HG03460 (cell line): ENCODE measurements around the gene ARL16.

Experiments
- ATAC-seq: cut with Tn5 transposase; IDR thresholded peaks from one replicate; pipeline ENCODE4 v1.9.1; 2021; ENCODE audit not compliant: unreplicated experiment

Gene ARL16

DNA sequence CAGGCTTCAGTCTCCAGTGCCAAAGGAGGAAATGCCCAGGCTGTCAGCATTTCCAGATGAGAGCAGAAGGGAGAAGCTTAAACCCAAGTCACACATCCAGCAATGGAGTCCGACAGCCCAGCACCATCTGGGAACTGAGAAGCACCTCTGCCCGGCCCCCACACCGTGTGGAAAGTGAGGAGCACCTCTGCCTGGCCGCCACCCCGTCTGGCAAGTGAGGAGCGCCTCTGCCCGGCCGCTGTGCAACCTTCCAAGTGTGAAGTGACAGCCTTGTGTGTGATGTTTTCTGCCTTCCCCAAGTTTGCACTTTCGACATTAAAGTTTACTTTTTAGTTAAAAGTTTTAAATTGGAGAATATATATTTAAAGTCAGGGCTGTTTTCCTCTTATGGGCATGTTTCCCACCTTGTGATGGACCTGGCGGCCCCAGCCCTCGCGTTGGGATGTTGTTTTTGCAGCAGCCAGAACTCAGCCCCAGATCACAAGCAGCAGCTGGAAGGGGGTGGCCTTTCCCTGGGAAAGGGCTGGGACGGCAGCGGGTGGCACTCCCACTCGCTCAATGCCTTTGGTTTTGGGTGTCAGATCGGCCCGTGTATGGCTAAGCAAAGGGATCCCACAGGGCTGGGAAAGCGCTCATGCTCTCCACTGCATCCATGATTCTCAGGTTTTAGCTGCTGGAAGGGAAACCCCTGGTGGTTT is 9.9 kb downstream of the ARL16 start:
- ATAC-seq: no peak

DNA sequence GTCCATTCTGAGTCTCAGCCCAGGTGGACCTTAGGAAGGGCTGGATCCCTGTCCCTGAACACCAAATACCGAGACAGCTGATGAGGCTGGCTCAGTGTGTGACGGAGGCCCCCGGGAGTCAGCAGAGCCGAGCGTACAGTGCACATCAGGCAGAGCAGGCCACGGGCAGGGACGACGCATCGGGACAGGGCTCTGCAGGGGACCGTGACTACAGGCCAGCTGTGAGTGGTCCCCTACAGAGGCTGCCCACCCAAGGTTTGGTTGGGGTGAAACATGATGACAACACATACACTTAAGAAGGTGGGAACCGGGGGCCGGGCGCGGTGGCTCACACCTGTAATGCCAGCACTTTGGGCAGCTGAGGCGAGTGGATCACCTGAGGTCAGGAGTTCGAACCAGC is 10.6 kb downstream of the ARL16 start:
- no peak for ATAC-seq

DNA sequence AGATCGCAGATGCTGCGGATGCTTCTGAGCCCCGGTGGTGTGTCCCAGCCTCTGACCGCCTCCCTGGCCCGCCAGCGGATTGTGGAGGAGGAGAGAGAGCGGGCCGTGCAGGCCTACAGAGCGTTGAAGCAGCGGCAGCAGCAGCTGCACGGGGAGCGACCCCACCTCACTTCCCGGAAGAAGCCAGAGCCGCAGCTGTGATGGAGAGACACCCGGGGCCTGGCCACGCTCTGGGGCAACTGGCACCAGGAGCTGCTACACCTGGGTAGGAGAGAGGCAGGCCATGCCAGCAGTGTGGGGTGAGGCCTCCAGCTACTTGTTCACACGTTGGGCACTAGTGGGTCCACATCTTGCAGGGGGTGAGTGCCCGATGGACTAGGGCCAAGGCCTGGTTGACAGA is 11.1 kb downstream of the ARL16 start:
- no peak for ATAC-seq

DNA sequence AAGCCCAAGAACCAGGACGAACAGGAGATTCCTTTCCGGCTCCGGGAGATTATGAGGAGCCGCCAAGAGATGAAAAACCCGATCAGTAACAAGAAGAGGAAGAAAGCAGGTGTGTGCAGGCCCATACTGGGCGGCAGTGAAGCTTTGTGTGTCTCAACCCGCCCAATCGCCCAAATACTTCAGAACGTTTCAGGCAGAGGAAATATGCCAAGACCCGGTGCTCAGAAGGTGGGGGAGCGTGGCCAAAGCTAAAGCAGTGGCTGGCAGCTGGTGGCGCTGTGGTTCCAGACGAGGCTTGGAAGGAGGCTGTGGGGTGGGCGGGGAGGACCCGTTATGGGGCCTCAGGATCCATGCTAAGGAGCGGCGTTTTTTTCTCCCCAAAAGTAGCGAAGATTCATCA is 15.8 kb downstream of the ARL16 start:
- no peak for ATAC-seq

DNA sequence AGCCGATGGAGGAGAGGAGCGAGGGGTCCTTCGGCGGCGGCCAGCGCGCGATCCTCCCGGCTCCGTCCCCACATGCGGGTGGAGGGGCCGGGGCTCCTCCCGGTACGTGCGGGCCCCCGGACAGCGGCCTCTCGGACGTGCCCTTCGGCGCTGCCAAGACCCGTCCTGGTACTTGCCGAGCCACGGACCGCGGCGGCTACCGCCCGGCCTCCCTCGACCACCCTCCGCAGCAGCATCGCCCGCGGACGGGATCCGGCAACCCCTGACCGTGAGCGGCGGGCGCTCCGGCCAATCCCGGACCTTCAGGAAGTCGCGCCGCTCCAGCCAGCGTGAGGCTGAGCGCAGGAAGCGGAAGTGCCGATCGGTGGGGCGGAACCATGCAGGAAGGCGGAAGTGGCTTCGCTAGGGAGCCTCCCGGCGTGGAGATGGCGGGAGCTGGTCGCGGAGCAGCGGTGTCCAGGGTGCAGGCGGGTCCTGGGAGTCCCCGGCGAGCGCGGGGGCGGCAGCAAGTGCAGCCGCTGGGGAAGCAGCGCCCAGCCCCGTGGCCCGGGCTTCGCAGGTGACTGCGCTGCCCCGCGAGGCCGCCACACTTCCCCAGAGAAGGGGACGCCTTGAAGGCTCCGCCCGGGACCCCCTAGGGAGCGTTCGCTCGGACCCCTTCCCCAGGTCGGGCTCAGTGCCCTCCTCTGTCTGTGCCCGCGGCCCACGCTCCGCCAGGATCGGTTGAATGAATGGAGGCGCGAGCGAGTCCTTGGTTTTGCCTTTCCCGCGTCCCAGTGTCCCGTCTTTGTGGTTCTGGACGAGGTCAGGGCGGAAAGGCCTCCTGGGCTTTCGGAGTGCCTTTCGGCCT is 17.0 kb downstream of the ARL16 start, which contains the start of the genes CCDC137 and OXLD1:
CCDC137 (plus strand) TSS at position 396 of the 850 bp plus-strand sequence; CDS start at position 426, 30 bp downstream.
OXLD1 (minus strand) TSS at position 264 of the 850 bp plus-strand sequence; CDS start at position 236, 28 bp downstream.
- ATAC-seq: peak; percentile 86

DNA sequence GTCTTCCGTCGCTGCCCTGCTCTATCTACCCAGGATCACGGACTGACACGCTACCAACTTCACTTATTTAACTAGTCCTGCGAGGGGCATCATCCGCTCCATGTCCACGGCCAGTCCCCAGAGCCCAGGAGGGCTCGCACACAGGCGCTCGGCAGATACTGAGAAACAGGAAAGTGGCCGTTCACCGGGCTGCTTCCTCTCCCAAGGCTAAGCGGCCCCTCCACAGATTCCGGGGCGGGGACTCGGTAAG is 17.6 kb downstream of the ARL16 start:
- ATAC-seq: peak; percentile 3

DNA sequence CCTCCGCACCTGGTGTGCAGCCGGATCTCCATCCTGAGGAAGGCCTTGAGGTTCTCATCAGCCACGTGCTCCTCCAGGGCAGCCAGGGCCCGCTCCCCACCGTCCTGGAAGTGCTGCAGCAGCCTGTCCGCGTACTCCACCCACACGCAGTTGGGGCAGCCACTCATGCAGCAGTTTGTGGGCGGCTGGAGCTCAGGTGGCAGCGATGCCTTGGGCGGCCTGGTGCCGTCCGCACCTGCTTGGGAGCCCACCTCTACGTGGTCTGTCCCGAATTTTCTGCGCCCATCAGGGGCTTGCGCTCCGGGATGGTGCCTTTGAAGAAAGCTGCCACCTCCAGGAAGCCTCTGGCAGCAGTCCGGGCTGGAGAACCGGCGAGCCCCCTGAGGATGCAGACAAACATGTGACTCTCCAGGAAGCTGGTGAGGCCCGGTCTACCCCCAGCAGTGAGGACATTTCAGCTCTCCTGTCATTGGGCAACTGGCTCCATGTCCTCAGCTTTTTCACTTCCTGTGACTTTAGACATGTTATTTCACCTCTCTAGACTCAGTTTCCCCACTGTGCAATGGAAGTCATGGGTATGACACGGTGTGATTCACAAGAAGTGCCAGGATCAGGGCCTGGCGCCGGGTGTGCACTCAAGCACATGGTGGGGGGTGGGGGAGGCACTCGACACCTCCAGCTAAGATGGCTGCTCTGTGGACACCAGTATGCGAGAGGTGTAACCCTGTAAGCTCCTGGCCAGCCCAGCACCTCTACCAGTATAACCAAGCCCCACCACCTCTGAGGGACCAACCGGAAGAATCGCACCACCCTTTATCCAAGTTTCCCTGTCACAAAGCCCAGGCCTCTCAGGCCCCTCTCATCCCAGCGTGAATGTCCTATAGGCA is 18.1 kb downstream of the ARL16 start:
- ATAC-seq: peak; percentile 11

DNA sequence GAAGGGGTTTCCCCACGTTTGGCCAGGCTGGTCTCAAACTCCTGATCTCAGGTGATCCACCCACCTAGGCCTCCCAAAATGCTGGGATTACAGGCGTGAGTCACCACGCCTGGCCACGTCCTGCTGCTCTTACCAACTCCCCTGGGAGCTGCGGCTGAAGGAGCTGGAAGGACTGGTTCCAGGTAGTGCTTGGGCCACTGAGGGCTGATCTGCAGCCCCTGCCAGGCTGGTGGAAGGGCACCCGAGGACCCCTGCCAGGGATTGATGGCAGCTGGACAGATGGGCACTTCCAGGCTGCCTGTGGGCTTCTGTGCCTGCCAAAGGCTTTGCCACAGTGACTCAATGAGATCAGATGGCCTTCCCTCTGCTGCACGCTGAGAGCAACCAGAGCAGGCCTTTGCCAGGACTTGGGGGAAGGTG is 19.5 kb downstream of the ARL16 start:
- no peak for ATAC-seq

DNA sequence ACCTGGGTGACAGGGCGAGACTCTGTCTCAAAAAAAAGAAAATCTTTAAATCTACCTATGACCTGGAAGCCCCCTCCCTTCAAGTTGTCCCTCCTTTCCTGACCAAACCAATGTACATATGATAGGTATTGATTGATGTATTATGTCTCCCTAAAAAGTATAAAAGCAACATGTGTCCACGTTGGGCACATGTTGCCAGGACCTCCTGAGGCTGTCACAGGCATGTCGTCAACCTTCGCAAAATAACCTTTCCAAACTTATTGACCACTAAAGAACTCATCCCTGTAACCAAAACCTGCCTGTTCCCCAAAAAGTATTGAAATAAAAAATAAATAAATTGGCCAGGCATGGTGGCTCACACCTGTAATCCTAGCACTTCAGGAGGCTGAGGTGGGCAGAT is 21.6 kb downstream of the ARL16 start:
- ATAC-seq: no peak

DNA sequence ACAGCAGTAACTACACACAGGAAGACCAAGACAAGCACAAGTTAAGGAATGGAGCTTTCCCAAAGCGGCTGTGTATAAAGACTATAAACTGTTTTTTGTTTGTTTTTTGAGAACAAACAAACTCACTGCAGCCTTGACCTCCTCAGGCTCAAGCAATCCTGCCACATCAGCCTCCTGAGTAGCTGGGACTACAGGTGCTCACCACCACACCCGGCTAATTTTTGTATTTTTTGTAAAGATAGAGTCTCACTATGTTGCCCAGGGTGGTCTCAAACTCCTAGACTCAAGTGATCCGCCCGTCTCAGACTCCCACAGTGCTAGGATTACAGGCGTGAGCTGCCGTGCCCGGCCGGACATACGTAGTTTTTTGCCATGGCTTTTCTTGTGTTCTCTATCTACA is 23.2 kb downstream of the ARL16 start:
- ATAC-seq: no peak

DNA sequence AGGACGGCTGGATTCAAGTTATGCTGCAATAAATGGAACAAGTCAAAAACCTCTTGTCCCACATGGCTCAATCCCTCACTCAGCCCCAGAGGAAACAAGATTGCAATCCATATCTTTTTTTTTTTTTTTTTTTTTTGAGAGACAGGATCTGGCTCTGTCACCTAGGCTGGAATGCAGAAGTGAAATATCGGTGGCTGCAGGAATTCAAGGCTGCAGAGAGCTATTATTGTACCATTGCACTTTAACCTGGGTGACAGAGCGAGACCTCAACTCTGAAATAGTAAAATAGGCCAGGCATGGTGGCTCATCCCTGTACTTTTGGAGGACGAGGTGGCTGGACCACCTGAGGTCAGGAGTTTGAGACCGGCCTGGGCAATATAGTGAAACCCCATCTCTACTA is 24.6 kb downstream of the ARL16 start:
- ATAC-seq: no peak

DNA sequence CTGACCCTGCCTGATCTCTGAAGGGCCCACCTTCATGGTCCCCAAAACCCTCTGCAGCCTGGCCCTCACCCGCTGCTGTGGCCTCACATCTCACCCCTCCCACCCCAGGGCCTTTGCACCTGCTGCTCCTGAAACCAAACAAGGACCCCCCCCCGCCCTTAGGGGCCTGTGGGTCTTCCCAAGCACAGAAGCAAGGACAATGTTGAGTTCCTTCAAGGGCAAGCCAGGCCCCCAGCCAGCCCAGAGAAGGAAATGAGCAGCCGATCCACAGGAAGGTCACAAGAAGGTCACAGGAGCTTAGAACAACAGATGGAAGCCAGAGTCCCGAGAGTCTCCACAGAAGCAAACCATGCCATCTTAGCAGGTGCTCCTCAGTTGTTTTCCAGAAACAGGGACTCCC is 26.8 kb downstream of the ARL16 start:
- no peak for ATAC-seq

DNA sequence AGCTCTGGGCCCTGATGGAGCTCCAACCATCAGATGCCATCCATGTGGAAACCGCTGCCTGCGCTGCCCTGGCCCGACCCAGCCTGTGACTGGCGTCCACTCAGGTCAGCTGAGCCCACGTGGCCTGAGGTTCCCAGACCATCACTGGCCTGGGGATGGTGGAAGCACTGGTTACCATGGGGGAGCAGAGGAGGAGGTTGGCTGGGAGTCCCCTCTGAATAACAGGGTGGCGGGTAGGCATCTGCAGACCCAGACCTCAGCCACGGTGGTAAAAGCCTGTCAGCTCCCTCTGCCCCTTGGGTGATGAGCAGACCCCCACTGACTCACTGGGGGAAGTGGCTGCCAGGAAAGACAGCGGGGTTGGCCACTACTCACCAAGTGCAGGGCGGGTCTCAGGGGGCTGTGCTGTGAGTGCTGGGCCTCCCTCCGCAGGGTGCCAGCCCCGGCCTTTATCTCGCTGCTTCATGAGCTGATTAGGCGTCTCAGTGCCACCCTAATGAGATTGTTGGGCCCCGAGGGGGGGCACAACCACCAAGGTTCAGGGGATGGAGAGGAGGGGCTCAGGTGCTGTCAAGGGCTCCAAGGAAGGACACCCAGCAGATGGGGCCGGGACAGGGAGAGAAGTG is 27.4 kb downstream of the ARL16 start, which contains the start of gene PDE6G:
PDE6G (minus strand) TSS at position 425 of the 626 bp plus-strand sequence. CDS start 3,237 bp downstream, outside the sequence.
- no peak for ATAC-seq

DNA sequence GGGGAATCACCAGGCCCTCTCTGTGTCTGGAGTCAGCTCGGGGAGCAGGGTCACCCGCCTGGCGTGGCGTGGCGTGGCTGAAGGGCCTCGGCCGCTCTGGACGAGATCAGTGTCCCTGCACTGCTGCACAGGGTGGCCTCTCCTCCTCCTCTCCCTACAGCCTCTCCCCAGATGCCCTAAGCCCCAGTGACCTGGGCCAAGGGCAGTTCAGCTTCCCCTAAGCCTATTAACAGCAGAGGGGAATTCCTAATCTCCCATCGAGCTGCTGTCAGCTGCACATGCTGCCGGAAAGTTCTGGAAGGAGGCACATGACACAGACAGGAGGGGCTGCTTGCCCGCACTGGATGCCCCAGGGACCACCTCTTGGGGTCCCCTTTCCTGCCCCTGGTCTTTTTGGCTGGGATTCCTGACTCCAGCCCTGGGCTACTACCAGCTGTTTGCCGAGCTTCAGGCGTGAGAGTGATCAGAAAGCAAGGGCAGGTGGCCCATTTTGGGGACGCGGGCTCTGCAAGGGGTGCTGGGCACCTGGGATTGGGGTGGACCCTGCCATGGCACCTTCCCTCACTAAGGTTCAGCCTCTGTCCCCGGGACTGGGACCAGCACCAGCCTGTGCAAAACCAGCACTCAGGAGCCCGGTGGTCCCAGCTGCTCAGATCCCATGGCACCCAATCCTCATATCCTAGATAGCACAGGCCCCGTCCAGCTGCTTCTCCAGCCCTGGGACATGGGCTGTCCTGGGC is 28.0 kb downstream of the ARL16 start:
- no peak for ATAC-seq

DNA sequence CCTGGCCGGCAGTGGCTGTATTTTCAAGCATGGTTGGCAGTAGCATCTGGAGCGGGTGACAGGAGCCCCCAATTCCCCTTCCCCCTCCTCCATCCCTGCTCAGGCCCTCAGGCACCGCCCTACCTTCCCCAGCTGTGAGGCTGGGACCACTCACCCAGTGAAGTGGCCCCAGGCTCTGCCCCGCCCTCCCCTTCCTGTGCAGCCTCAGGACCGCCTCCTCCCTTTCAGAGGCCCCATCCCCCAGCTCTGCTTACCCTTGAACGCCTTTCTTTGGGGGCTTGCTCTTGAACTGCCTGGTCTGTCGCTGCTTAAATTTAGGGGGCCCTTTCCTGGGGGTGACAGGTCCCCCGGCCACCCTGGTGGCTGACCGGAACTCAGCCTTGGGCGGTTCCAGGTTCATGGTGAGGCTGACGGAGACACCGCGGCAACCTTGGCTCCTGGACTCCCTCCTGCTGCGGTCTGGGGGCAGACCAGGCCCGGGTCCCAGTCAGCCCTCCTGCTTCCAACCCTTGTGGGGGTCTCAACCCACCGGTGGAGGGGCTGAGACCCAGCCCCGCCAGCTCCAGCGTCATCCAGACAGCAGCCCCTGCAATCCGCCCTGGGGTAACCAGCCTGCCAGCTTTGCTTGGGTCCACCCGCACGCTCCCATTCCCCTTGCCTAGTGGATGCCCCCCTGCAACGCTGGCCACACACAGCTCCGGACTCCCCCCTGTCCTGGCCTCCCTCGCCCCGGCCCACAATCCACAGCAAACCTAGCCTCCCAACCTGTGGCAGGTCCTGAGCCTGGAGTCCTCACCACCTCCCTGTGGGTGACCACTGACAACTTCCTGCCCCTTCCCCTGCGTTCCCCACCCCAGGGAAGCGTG is 30.5 kb downstream of the ARL16 start:
- ATAC-seq: no peak

DNA sequence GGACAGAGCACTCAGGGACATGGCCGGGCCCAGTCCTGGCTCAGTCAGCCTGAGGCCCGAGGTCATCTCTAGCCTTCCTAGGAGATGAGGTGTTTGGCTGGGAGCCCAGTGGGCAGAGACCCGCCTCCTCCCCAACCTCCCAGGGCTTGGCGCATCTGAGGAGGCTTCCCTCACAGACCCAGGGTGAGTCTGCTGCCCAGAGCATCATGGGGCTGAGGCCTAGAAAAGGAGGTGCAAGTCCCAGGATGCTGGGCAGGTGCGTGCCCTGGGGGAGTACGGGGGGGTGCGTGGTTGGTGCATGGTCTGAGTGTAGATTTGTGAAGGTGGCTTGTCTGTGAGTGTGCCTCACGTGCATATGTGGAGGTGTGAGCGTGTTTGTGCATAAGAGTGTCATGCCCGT is 31.9 kb downstream of the ARL16 start:
- no peak for ATAC-seq

DNA sequence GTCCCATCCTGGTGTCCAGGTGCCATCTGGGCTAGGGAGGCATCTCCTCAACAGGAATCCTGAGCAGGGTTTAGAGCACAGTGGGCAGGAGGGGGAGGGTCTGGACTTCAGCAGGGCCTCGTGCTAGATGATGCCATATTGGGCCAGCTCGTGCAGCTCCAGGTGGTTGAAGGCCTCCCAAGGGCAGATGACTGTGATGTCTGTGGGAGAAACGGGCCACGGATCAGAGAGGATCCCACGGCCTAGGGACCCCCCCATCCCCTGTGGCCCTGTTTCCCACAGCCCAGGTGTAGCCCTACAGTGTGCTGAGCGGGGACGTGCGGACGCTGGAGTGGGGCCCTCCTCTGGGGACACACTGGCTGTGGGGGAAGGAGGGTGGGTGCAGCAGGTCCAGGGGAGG is 32.6 kb downstream of the ARL16 start:
- no peak for ATAC-seq

DNA sequence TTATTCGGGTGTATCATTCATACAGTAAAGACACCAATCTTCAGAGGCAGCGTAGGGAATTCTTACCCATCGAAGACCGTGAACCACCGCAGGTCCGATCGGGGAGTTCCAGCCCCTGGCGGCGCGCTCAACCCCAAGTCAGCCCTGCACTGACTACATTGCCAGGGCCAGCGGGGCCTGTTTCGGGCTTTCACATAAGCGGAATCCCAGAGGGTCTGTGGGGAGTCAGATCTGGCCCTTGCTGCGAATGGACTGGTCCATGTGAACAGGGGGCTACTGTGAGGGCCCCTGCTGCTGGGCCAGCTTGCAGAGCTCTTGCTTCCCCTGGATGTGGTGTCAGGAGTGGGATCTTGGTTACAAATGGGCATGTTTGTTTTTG is 34.9 kb downstream of the ARL16 start:
- ATAC-seq: no peak

DNA sequence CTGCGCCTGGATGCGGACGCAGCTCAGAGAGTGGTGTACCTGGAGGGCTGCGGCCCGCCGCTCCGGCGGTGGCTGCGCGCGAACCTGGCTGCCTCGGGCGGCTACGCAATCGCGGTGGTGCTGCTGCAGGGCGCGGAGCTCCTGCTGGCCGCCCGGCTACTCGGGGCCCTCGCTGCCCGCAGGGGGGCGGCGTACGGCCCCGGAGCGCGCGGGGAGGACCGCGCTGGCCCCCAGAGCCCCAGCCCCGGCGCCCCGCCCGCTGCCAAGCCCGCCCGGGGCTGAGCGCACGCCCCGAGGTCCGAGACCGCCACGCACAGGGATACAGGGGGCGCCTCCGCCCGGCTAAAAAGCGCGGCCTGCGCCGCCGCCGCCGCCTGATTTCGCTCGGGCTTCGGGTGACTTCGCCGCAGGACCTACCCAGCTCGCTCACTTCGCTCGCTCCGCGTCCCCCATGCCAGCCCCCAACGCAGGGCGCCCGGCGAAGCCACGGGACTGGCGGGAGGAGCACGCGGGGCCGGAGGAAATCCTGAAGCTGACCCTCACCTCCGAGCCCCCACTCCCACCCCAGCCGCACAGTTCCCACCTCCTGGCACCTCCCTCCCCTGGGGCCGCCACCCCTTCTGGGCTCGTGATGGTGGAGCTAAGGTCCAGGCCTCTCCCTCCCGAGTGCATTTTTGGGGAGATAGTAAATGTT is 35.4 kb downstream of the ARL16 start:
- ATAC-seq: no peak
